A673 (cell line): ENCODE data around the gene HMCN2. TPM values are rescaled to one million over a fixed set of nuclear protein-coding genes. Genes with fewer than 3 reads are reported as not detected.
"Not testable (repeated sequence)": the region's sequence is repeated elsewhere in the genome, so short reads cannot be mapped to it uniquely, and the experiment has no call there.

Source experiments
- BruUV-seq: library from RNA; stranded (reverse); fragments of 400-500 nt; replicated peaks from 2 replicates; lab custom pipeline; 2021; lab: Mats Ljungman, UMichigan
- CTCF ChIA-PET: fragments of 300-600 bp; sonication (Branson Sonifier 250); formaldehyde crosslinking; loops from one replicate; lab custom pipeline; 2022; ENCODE audit warnings: antibody characterized with exemption; lab: Charles Lee
- POLR2A ChIA-PET: fragments of 300-600 bp; sonication (Branson Sonifier 250); formaldehyde crosslinking; loops from one replicate; lab custom pipeline; 2022; ENCODE audit warnings: antibody characterized with exemption; ENCODE audit not compliant: low non-redundant PET; lab: Charles Lee
- DNase-seq: peaks from one replicate; pipeline ENCODE4 v3.0.0-alpha.2; 2015; ENCODE audit warnings: low spot score
- H3K27ac ChIP-seq: fragments of 200-600 bp; sonication (generic); 2 replicates; pipeline ENCODE4 v1.5.1; 2016; ENCODE audit warnings: mixed run types, low read depth, mild to moderate bottlenecking, mixed read lengths, antibody characterized with exemption, low read length; ENCODE audit not compliant: poor library complexity, severe bottlenecking
- H3K27me3 ChIP-seq: fragments of 200-600 bp; sonication (generic); replicated peaks from 2 replicates; pipeline ENCODE4 v1.6.1; 2017; ENCODE audit warnings: mixed run types, low read depth, mild to moderate bottlenecking, mixed read lengths, antibody characterized with exemption, low read length; ENCODE audit not compliant: insufficient read depth, poor library complexity
- H3K36me3 ChIP-seq: fragments of 200-600 bp; sonication (generic); 2 replicates; pipeline ENCODE4 v1.6.1; 2016; ENCODE audit warnings: mixed run types, mild to moderate bottlenecking, mixed read lengths, antibody characterized with exemption, low read length; ENCODE audit not compliant: insufficient read depth, poor library complexity, severe bottlenecking
- H3K4me1 ChIP-seq: fragments of 200-600 bp; sonication (generic); 2 replicates; pipeline ENCODE4 v1.6.1; 2017; ENCODE audit warnings: mixed run types, mild to moderate bottlenecking, mixed read lengths, antibody characterized with exemption, low read length; ENCODE audit not compliant: insufficient read depth, poor library complexity, severe bottlenecking
- H3K4me3 ChIP-seq: fragments of 200-600 bp; sonication (generic); 2 replicates; pipeline ENCODE4 v1.5.1; 2016; ENCODE audit warnings: low read depth, mixed run types, mild to moderate bottlenecking, mixed read lengths, low read length; ENCODE audit not compliant: poor library complexity, severe bottlenecking
- H3K9me3 ChIP-seq: fragments of 200-600 bp; sonication (generic); 2 replicates; pipeline ENCODE4 v1.6.1; 2016; ENCODE audit warnings: mixed run types, low read depth, mild to moderate bottlenecking, mixed read lengths, antibody characterized with exemption, low read length; ENCODE audit not compliant: poor library complexity, severe bottlenecking
- CTCF ChIP-seq: fragments of 300-800, 200-600 bp; sonication (generic); conservative IDR thresholded peaks from 2 replicates; pipeline ENCODE4 v1.5.1; 2017; ENCODE audit warnings: low read depth, mild to moderate bottlenecking, antibody characterized with exemption, low read length, moderate library complexity, mixed read lengths
- EZH2 ChIP-seq: fragments of 200-600 bp; sonication (generic); IDR thresholded peaks from 2 replicates; pipeline ENCODE4 v1.6.1; 2017; ENCODE audit warnings: borderline replicate concordance, low read depth, mild to moderate bottlenecking, mixed read lengths, antibody characterized with exemption, low read length; ENCODE audit not compliant: poor library complexity, severe bottlenecking
- intact Hi-C: fragments of 100-400 bp; cut with micrococcal nuclease; formaldehyde crosslinking; loops from one replicate; pipeline ENCODE4 v1.10.0; 2022; ENCODE audit not compliant: unreplicated experiment
- total RNA-seq: library from RNA; stranded (reverse); gene quantifications from 2 replicates; pipeline ENCODE4 v1.2.3, GENCODE V29; 2021

HMCN2 gene
- total RNA-seq, 1 experiment from 2014 or later: 0.28 TPM

GRCh38 chr9:130339306-130339705 is 73.7 kb downstream of the HMCN2 start:
- CTCF ChIA-PET: no interaction called here
- POLR2A ChIA-PET: no interaction called here

GRCh38 chr9:130340011-130340410 is 74.5 kb downstream of the HMCN2 start:
- no peak for DNase-seq
- intact Hi-C loops: no loop called here
- Histone ChIP-seq H3K4me3 (no peak overlapping the region), H3K9me3 (no peaks in the 10 kb centered on the region), H3K36me3 (no peaks in the 10 kb centered on the region), H3K4me1 (no peaks in the 10 kb centered on the region), H3K27me3 (no peaks in the 10 kb centered on the region), H3K27ac (no peak overlapping the region)
- BruUV-seq: no TSS peak
- TF ChIP-seq EZH2 (no peak), CTCF (no peak)
- CTCF ChIA-PET: no interaction called here
- POLR2A ChIA-PET: no interaction called here

More at GRCh38 chr9:130339306-130339705, 73.7 kb downstream of the HMCN2 start:
- TF ChIP-seq EZH2 (no peak), CTCF (no peak)
- H3K27me3 ChIP-seq: peaks cover under 1% of the 10 kb centered on the region
- H3K36me3 ChIP-seq: no peaks in the 10 kb centered on the region
- no peak overlapping the region for H3K4me3 ChIP-seq
- H3K4me1 ChIP-seq: no peaks in the 10 kb centered on the region
- no TSS peak for BruUV-seq
- intact Hi-C loops: no loop called here
- H3K9me3 ChIP-seq: no peaks in the 10 kb centered on the region
- H3K27ac ChIP-seq: no peak overlapping the region
- DNase-seq: no peak

DNA sequence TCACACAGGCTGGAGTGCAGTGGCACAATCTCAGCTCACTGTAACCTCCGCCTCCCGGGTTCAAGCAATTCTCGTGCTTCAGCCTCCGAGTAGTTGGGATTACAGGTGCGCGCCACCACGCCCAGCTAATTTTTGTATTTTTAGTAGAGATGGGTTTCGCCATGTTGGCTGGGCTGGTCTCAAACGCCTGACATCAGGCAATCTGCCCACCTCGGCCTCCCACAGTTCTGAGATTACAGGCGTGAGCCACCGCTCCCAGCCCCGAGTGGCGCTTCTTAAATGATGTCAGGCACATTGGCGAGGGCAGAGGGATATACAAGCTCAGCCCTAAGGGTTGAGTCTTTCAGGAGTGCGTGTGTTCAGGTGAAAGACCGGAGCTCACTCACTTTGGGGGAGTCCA is 75.0 kb downstream of the HMCN2 start:
- intact Hi-C loops, H3K27me3 ChIP-seq, CTCF ChIA-PET, POLR2A ChIA-PET, H3K4me1 ChIP-seq, BruUV-seq, H3K36me3 ChIP-seq, DNase-seq, H3K4me3 ChIP-seq, H3K27ac ChIP-seq, H3K9me3 ChIP-seq: not testable (repeated sequence)

DNA sequence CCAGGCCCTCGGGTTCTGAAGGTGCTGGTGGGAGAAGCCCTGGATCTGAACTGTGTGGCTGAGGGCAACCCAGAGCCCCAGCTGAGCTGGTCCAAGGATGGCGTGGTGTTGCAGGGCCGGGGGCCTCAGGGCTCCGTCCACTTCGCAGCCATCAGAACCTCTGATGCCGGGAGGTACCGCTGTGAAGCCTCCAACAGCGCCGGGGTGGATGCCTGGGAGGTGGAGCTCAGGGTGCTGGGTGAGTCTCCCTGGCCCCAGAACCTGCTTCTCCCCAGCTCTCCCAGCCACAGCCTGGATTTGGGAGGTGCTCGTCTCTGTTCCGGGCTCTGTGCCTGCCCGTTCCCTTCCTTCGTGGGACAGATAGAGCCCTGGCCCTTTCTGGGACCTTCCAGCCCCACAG is 75.6 kb downstream of the HMCN2 start:
- no TSS peak for BruUV-seq
- POLR2A ChIA-PET: no interaction called here
- H3K4me1 ChIP-seq: no peaks in the 10 kb centered on the region

More for the DNA sequence above, 75.6 kb downstream of the HMCN2 start:
- Histone ChIP-seq H3K36me3 (no peaks in the 10 kb centered on the region), H3K27ac (no peak overlapping the region), H3K27me3 (no peaks in the 10 kb centered on the region), H3K9me3 (no peaks in the 10 kb centered on the region), H3K4me3 (no peak overlapping the region)
- TF ChIP-seq EZH2 (no peak), CTCF (no peak)
- CTCF ChIA-PET: no interaction called here
- no peak for DNase-seq
- intact Hi-C loops: no loop called here
